Uterus (tissue), 2 donors: ENCODE measurements around the gene GATAD2B.

Source experiments
- POLR2A ChIP-seq, 2 donors: fragments of 450-650 bp; IDR thresholded peaks; one replicate each; pipeline ENCODE4 v1.6.1; 2016; ENCODE audit warnings: antibody characterized with exemption in 2 of 2, mild to moderate bottlenecking in 1 of 2, moderate library complexity in 1 of 2
- TF ChIP-seq, protein P1 (sequence below), 4 experiments: fragments of 200-600 bp in 2 of 4; fragments of 450-650 bp in 2 of 4; sonication (generic) in 2 of 4; IDR thresholded peaks; one replicate each; pipeline ENCODE4 v1.5.1; 2016 to 2019; ENCODE audit warnings: antibody characterized with exemption in 4 of 4, mild to moderate bottlenecking in 2 of 4, moderate library complexity in 1 of 4

DNA sequence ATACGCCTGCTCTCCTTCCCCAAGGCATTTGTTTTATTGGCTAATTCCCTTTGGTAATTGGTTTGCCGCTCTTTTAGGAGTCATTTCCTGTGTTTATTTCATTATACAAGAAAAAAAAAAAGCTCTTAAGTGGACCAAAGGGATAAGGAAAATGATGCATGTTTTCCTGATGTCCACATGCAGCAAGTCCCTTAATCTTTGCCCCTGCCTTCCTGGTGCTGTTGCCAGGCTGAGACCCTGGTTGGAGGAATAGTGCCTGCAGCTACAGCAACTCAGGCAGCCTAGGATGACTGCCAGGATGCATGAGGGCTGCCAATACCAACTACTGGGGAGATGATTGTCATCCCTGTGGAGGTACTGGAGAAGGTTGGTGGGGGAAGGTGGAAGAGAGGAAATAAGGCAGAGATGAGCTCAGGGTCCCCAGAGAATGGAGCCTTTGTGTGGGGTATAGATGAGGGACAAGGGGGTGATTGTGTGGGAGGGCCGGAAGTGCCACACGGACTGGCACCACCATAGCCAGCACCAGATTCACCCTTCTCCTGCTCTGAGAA is 6.1 kb upstream of the GATAD2B start:
- TF ChIP-seq, protein P1, sequence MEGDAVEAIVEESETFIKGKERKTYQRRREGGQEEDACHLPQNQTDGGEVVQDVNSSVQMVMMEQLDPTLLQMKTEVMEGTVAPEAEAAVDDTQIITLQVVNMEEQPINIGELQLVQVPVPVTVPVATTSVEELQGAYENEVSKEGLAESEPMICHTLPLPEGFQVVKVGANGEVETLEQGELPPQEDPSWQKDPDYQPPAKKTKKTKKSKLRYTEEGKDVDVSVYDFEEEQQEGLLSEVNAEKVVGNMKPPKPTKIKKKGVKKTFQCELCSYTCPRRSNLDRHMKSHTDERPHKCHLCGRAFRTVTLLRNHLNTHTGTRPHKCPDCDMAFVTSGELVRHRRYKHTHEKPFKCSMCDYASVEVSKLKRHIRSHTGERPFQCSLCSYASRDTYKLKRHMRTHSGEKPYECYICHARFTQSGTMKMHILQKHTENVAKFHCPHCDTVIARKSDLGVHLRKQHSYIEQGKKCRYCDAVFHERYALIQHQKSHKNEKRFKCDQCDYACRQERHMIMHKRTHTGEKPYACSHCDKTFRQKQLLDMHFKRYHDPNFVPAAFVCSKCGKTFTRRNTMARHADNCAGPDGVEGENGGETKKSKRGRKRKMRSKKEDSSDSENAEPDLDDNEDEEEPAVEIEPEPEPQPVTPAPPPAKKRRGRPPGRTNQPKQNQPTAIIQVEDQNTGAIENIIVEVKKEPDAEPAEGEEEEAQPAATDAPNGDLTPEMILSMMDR (IDR thresholded peaks at IDR 0.05): no peak
- TF ChIP-seq POLR2A (IDR thresholded peaks at IDR 0.05): no peak
